ENCODE results near the gene TUBE1. TPM values are rescaled to one million over a fixed set of nuclear protein-coding genes. Genes with fewer than 3 reads are reported as not detected.

Gene TUBE1
- total RNA-seq, 1 experiment from 2014 or later = 42.5 TPM

DNA sequence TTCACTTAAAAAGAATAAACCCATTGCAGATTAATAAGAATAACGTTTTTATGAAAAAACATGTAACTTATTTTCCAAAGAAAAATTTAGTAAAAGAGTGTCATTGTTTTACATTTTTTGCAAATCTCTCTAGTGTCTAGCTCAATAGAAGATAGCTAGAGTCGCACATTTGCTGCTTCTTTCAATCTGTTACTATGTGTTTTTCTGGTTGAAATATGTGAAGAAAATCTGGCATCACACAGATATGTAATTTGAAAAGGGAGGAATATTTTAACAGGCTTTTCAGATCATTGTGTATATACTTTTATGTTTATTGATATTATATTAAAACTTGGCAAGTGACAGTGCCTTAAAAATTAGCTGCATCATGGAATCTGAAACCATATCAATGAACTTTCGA is 24.3 kb downstream of the TUBE1 start:
- no peaks in the 10 kb centered on the region for H3K9me3 ChIP-seq (ENCODE audit: control insufficient read depth in 1 of 2, insufficient read depth in 1 of 2, low read depth in 1 of 2, low read length in 2 of 2)
- ChIA-PET POLR2A (no interaction called here), CTCF (interaction anchor here (1.1 kb wide), 1 partner anchor 13 kb away, joined by 3 read pairs; no protein-coding TSS in a partner anchor), RAD21 (ENCODE audit: low non-redundant PET in 1 of 2, low total read pairs in 2 of 2, uncharacterized antibody in 2 of 2, unreplicated experiment in 2 of 2) (no interaction called here)
- H3K4me2 ChIP-seq (ENCODE audit: low read length) = no peak overlapping the region
- no TSS peak for BruUV-seq (replicated peaks)
- ATAC-seq = no peak
- H4K20me1 ChIP-seq (ENCODE audit: insufficient read depth) = no peaks in the 10 kb centered on the region
- no peaks in the 10 kb centered on the region for H3K27me3 ChIP-seq (ENCODE audit: insufficient read depth, low read length)
- no peak for TF ChIP-seq TCF7L2 (IDR thresholded peaks at IDR 0.05; ENCODE audit: borderline replicate concordance, extremely low read depth, insufficient read depth, insufficient read length)
- TF ChIP-seq CEBPB (IDR thresholded peaks at IDR 0.05; ENCODE audit: low read depth) = no peak
- TF ChIP-seq EZH2 (IDR thresholded peaks at IDR 0.05) = no peak
- H3K36me3 ChIP-seq (ENCODE audit: control insufficient read depth in 1 of 2, insufficient read depth in 2 of 2, low read length in 2 of 2) = no peaks in the 10 kb centered on the region
- H2AFZ ChIP-seq (ENCODE audit: low read depth, low read length, poor library complexity, severe bottlenecking) = no peak overlapping the region
- H3K27ac ChIP-seq (ENCODE audit: low read depth, low read length) = no peak overlapping the region
- H3K4me3 ChIP-seq (replicated peaks in 1 of 2; ENCODE audit: low read depth in 1 of 2, low read length in 2 of 2) = no peak overlapping the region
- H3K9me2 ChIP-seq (ENCODE audit: insufficient read depth) = no peaks in the 10 kb centered on the region
- no peaks in the 10 kb centered on the region for H3K79me2 ChIP-seq (ENCODE audit: insufficient read depth, low read length)
- no peaks in the 10 kb centered on the region for H3K4me1 ChIP-seq (ENCODE audit: control insufficient read depth in 1 of 2, insufficient read depth in 2 of 2, low read length in 2 of 2)
- no peak for DNase-seq (ENCODE audit: low read depth, low spot score)
- no peak overlapping the region for H3K9ac ChIP-seq (ENCODE audit: low read length)
- intact Hi-C loops (cut with micrococcal nuclease) = no loop called here

DNA sequence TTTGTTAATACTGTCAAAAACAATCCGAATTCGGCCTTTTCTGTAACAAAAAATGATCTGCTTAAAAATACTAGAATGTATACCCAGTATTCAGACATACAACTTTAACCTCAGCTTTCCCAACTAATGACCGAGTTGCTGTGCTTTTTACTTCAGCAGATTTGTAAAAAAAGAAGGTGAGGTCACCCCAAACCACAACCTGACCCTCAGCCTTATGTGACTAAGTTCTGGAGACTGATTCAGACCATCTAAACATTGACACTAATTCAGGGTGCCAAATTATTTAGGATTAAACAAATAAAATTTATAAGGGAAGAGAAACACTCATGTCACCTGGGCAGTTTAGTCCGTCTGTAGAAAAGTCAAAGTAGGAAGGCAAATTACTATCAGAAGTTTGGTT is 25.7 kb downstream of the TUBE1 start:
- intact Hi-C loops (cut with micrococcal nuclease) = no loop called here
- ChIA-PET CTCF (no interaction called here), RAD21 (ENCODE audit: low non-redundant PET in 1 of 2, low total read pairs in 2 of 2, uncharacterized antibody in 2 of 2, unreplicated experiment in 2 of 2) (no interaction called here)

More for the DNA sequence above, 25.7 kb downstream of the TUBE1 start:
- DNase-seq (ENCODE audit: low read depth, low spot score) (no peak), ATAC-seq (no peak)
- Histone ChIP-seq H3K4me1 (ENCODE audit: control insufficient read depth in 1 of 2, insufficient read depth in 2 of 2, low read length in 2 of 2) (no peaks in the 10 kb centered on the region), H3K27me3 (ENCODE audit: insufficient read depth, low read length) (no peaks in the 10 kb centered on the region), H3K79me2 (ENCODE audit: insufficient read depth, low read length) (no peaks in the 10 kb centered on the region), H3K27ac (ENCODE audit: low read depth, low read length) (no peak overlapping the region), H3K9me3 (ENCODE audit: control insufficient read depth in 1 of 2, insufficient read depth in 1 of 2, low read depth in 1 of 2, low read length in 2 of 2) (no peaks in the 10 kb centered on the region), H3K36me3 (ENCODE audit: control insufficient read depth in 1 of 2, insufficient read depth in 2 of 2, low read length in 2 of 2) (no peaks in the 10 kb centered on the region), H2AFZ (ENCODE audit: low read depth, low read length, poor library complexity, severe bottlenecking) (no peak overlapping the region), H4K20me1 (ENCODE audit: insufficient read depth) (no peaks in the 10 kb centered on the region), H3K4me3 (replicated peaks in 1 of 2; ENCODE audit: low read depth in 1 of 2, low read length in 2 of 2) (no peak overlapping the region), H3K9ac (ENCODE audit: low read length) (no peak overlapping the region), H3K4me2 (ENCODE audit: low read length) (no peak overlapping the region), H3K9me2 (ENCODE audit: insufficient read depth) (no peaks in the 10 kb centered on the region)
- no peak for TF ChIP-seq FOSL1 (IDR thresholded peaks at IDR 0.05; ENCODE audit: low read depth)
- no peak for TF ChIP-seq EZH2phosphoT487 (IDR thresholded peaks at IDR 0.05; ENCODE audit: borderline replicate concordance)
- TF ChIP-seq CBX3 (IDR thresholded peaks at IDR 0.05; ENCODE audit: low read depth) = no peak
- TF ChIP-seq, protein P1, sequence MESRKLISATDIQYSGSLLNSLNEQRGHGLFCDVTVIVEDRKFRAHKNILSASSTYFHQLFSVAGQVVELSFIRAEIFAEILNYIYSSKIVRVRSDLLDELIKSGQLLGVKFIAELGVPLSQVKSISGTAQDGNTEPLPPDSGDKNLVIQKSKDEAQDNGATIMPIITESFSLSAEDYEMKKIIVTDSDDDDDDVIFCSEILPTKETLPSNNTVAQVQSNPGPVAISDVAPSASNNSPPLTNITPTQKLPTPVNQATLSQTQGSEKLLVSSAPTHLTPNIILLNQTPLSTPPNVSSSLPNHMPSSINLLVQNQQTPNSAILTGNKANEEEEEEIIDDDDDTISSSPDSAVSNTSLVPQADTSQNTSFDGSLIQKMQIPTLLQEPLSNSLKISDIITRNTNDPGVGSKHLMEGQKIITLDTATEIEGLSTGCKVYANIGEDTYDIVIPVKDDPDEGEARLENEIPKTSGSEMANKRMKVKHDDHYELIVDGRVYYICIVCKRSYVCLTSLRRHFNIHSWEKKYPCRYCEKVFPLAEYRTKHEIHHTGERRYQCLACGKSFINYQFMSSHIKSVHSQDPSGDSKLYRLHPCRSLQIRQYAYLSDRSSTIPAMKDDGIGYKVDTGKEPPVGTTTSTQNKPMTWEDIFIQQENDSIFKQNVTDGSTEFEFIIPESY (IDR thresholded peaks at IDR 0.05; ENCODE audit: extremely low read depth, insufficient replicate concordance, low read length) = no peak
- TF ChIP-seq, protein P2, sequence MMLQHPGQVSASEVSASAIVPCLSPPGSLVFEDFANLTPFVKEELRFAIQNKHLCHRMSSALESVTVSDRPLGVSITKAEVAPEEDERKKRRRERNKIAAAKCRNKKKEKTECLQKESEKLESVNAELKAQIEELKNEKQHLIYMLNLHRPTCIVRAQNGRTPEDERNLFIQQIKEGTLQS (IDR thresholded peaks at IDR 0.05) = no peak
- TF ChIP-seq YY1 (IDR thresholded peaks at IDR 0.05; ENCODE audit: extremely low read depth, insufficient replicate concordance, low read depth, low read length) = no peak
- TF ChIP-seq ZNF274 (IDR thresholded peaks at IDR 0.05; ENCODE audit: low read depth, low read length) = no peak
- TF ChIP-seq, protein P3, sequence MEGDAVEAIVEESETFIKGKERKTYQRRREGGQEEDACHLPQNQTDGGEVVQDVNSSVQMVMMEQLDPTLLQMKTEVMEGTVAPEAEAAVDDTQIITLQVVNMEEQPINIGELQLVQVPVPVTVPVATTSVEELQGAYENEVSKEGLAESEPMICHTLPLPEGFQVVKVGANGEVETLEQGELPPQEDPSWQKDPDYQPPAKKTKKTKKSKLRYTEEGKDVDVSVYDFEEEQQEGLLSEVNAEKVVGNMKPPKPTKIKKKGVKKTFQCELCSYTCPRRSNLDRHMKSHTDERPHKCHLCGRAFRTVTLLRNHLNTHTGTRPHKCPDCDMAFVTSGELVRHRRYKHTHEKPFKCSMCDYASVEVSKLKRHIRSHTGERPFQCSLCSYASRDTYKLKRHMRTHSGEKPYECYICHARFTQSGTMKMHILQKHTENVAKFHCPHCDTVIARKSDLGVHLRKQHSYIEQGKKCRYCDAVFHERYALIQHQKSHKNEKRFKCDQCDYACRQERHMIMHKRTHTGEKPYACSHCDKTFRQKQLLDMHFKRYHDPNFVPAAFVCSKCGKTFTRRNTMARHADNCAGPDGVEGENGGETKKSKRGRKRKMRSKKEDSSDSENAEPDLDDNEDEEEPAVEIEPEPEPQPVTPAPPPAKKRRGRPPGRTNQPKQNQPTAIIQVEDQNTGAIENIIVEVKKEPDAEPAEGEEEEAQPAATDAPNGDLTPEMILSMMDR (IDR thresholded peaks at IDR 0.05 in 2 of 3, conservative IDR thresholded peaks at IDR 0.05 in 1 of 3; ENCODE audit: borderline replicate concordance in 1 of 3, insufficient read depth in 1 of 3, low read depth in 2 of 3, low read length in 2 of 3) = no peak
- TF ChIP-seq JUND (IDR thresholded peaks at IDR 0.05) = no peak
- TF ChIP-seq, protein P4, sequence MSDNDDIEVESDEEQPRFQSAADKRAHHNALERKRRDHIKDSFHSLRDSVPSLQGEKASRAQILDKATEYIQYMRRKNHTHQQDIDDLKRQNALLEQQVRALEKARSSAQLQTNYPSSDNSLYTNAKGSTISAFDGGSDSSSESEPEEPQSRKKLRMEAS (IDR thresholded peaks at IDR 0.05) = no peak
- no peak for TF ChIP-seq TCF7L2 (IDR thresholded peaks at IDR 0.05; ENCODE audit: borderline replicate concordance, extremely low read depth, insufficient read depth, insufficient read length)
- no peak for TF ChIP-seq POLR2A (IDR thresholded peaks at IDR 0.05; ENCODE audit: borderline replicate concordance, extremely low read depth, insufficient read depth, insufficient read length)
- BruUV-seq (replicated peaks) = no TSS peak
- POLR2A ChIA-PET = interaction anchor here (1.5 kb wide), 1 partner anchor 26 kb away, joined by 3 read pairs; the partner anchor contains the start of genes FAM229B and TUBE1

All from HCT116 (cell line).